ENCODE data around the gene B4GALT4.
"Not testable (repeated sequence)": the region's sequence is repeated elsewhere in the genome, so short reads cannot be mapped to it uniquely, and the experiment has no call there.

Gene B4GALT4

DNA sequence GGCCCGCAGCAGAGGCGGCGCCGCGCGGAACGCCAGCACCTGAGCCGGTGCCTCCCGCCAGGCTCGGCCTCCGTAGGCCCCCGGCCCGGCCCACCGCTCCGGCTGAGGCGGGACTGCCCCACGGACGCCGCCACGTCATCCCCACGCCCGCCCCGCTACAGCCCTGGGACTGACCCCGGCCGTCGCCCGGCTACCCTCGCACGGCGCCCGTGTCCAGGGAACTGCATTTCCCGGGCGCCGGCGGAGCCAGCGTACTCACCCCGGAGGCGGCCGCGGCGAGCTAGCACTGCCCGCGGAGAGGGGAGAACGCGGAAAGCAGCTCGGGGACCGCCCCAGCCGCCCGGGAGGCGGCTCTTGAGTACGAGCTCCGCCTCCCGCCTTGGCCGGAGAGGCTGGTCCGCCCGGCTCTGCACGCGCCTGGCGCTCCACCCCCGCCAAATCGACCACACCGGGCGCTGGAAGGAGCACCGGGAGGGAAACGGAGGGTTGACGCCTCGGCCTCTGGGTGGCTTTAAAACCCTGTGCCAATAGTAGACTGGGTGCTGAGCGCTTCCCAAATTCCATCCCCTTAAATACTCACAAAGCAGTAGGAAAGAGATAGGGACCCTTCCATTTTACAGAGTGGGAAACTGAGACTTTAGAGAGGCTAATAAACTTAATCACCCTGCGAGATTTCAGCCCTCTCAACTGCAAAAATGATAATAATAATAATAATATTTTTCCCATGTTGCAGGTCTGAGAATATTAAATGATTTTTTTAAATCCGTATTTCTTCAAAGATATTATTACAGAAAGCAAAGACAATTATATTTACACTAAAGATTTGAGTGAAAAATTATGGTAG, at the start of gene B4GALT4:
Gene B4GALT4 (minus strand): TSS at position 288 of the 844 bp plus-strand sequence. CDS start 10,779 bp downstream, outside the sequence.
- DNase-seq: peak; percentile 46

GRCh38 chr3:119289404-119289770, 48.7 kb upstream of the B4GALT4 start:
- no peak for DNase-seq

DNA sequence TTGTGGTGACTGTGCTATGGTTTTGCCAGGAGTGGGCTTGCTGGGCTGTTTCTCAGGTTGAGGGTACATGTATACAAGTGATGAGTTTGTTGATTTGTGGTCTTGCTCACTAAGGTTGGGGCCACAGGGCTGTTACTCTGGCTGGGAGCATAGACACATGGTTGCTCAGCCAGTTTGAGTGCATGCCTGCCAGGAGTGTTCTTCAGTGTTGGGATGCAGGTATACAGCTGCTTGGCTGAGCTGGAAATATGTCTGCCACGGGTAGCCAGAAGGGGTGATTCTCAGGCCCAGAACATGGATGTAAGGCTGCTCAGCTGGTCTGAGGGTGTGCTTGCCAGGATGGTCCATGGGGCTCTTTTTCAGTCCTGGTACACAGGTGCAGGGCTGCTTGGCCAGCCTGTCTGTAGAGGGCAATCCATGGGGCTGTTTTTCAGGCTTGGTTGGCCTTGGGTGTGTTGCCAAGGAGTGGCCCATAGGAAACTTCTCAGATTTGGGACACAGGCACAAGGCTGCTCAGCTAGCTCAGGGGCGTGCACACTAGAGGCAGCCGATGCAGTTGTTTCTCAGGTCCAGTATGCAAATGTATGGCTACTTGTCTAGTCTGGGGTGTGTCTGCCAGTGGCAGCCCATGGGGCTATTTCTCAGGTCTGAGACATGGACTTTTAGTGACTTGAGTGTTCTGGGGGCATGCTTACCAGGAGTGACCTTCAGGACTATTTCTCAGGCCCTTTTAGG, 48.2 kb upstream of the B4GALT4 start:
- no peak for DNase-seq

DNA sequence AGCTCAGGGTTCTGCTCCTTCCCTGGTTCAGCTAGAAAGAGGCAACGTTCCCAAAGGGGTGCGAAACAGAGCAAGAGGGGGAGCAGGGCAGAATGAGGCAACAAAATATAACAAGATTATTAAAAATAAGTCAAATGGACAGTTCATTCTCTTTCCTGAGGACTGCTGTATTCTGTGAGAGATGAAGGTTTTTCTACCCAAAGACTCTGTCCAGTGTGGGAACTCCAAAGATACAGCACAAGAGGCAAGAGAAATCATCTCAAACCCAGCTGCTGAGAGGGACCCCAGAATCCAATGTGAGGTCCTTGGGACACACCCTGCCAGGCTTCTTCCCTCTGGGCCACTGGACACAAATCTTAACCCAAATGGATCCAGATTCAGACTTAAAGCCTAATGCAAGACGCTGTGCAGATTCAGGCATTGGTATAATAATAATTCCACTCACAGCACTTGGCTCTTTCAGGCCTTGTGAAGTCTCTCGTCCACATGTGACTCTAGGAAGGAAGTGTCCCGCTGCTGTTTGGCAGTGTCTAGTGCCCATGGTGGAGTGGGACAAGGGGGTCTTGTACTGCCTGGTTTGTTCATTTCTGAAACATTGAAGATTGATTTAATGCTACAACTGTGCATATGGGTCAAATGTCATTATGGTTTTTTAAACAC, 39.0 kb upstream of the B4GALT4 start:
- no peak for DNase-seq

DNA sequence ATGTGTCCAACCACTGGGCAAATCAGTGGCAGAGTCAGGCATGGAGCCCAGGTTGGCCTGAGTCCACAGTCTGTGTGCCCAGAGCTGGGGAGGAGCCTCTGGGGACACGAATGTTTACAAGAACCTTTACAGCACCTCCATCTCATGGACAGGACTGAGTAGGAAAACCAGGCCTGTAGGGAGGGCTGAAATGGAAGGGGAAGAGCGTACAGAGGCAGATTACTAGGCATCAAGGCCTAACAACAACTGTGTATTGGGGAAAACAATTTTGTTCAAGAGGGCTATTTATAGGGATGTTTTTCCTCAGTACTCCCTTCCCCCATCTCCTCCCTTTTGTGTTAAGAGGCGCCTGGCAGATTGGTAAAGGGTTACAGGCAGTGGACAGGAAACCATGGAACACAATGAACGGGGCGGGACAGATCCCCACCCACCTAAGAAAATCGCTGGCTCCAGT, 38.5 kb upstream of the B4GALT4 start:
- no peak for DNase-seq

DNA sequence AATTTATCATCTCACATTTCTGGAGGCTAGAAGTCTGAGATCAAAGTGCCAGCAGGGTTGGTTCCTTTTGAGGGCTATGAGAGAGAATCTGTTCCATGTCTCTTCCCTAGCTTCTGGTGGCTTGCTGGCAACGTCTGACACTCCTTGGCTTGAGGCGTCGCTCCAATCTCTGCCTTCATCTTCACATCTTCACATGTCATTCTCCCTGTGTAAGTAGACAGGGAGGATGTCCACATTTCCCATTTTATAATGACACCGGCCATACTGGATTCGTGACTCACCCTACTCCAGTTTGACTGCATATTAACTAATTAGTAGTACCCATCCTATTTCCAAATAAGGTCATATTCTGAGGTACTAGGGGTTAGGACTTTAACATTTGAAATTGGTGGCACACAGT, 36.0 kb upstream of the B4GALT4 start:
- no peak for DNase-seq

GRCh38 chr3:119270212-119270611, 29.5 kb upstream of the B4GALT4 start:
- DNase-seq: not testable (repeated sequence)

DNA sequence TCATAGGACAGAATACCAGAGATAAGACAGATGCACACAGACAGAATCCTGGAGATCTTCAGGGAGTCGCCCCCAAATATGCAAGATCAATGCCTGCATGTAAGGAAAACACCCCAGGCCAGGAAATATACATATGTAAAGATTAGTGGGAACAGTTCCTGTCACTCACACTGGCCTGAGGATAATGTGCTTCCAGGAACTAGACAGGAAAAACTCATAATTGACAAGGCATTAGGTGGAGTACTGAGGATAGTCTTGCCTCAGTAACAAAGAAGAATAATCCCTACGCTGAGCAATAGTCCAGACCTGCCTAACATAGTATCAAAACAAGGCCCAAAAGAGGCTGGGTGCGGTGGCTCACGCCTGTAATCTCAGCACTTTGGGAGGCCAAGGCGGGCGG, 20.4 kb upstream of the B4GALT4 start:
- DNase-seq: no peak

DNA sequence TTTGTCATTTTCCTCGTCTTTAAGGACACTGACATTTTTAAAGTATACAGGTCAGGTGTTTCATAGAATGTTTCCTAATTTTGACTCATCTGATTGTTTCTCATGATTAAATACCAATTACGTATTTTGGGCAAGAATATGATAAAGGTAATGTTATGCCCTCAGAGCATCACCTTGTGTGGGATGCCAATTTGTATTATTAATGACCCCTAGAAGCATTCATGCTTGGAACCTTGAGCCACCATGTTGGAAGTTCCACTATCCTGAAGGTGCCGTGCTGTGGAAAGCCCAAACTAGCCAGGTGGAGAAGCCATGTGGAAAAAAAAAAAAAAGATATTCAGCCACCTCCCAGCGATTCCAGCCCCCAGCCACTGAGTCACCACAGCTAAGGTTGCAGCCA, 19.1 kb upstream of the B4GALT4 start:
- no peak for DNase-seq

GRCh38 chr3:119258915-119259314, 18.2 kb upstream of the B4GALT4 start:
- no peak for DNase-seq

DNA sequence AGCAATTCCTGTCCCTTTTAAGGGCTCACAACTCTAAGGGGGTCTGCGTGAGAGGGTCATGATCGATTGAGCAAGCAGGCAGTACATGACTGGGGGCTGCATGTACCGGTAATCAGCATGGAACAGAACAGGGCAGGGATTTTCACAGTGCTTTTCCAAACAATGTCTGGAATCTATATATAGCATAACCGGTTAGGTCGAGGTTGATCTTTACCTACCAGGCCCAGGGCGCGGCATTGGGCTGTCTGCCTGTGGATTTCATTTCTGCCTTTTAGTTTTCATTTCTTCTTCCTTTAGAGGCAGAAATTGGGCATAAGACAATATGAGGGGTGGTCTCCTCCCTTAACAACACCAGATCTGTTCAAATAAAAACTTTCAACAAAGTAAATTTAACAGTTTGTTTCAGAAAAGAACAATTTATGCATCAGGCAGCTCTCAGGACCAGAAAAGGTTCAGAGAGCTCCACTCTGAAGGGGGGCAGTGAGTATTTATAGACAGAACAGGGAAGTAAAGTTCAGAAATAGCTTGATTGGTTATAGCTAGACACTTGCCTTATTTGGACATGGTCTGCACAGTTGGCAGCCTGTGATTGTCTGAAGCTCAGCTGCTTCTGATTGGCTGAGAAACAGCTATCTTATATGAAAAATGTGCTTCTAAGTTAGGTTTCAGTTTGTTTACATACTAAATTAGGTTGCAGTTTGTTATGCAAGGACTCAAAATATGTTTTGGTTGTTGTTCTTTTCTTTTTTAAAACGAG, 17.2 kb upstream of the B4GALT4 start:
- DNase-seq: no peak

- DNase-seq: no peak
These were observed 16.4 kb upstream of the B4GALT4 start for GRCh38 chr3:119257111-119257510.

GRCh38 chr3:119255214-119255613, 14.5 kb upstream of the B4GALT4 start:
- DNase-seq: no peak

GRCh38 chr3:119245778-119246177, 5.1 kb upstream of the B4GALT4 start:
- no peak for DNase-seq

- no peak for DNase-seq
These were observed 3.0 kb upstream of the B4GALT4 start for GRCh38 chr3:119243712-119244111.

DNA sequence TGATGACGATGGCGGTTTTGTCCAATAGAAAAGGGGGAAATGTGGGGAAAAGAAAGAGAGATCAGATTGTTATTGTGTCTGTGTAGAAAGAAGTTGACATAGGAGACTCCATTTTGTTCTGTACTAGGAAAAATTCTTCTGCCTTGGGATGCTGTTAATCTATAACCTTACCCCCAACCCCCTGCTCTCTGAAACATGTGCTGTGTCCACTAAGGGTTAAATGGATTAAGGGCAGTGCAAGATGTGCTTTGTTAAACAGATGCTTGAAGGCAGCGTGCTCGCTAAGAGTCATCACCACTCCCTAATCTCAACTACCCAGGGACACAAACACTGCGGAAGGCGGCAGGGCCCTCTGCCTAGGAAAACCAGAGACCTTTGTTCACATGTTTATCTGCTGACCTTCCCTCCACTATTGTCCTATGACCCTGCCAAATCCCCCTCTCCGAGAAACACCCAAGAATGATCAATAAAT, 2.4 kb upstream of the B4GALT4 start:
- DNase-seq: not testable (repeated sequence)

DNA sequence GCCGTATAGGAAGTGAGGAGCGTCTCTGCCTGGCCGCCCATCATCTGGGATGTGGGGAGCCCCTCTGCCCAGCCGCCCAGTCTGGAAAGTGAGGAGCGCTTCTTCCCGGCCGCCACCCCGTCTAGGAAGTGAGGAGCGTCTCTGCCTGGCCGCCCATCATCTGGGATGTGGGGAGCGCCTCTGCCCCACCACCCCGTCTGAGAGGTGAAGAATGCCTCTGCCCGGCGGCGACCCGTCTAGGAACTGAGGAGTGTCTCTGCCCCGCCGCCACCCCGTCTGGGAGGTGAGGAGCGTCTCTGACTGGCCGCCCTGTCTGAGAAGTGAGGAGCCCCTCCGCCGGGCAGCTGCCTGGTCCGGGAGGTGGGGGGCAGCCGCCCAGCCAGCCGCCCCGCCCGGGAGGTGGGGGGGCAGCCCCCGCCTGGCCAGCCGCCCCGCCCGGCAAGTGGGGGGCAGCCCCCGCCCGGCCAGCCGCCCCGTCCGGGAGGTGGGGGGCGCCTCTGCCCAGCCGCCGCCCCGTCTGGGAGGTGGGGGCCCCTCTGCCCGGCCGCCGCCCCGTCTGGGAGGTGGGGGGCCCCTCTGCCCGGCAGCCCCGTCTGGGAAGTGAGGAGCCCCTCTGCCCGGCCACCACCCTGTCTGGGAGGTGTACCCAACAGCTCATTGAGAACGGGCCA, 1.8 kb upstream of the B4GALT4 start:
- DNase-seq: not testable (repeated sequence)

GRCh38 chr3:119240101-119240590, 532 bp downstream of the B4GALT4 start:
- no peak for DNase-seq

GRCh38 chr3:119239206-119239820, 1.4 kb downstream of the B4GALT4 start:
- no peak for DNase-seq

- no peak for DNase-seq
These were observed 2.3 kb downstream of the B4GALT4 start for GRCh38 chr3:119238363-119238762.

- DNase-seq: no peak
These were observed 3.4 kb downstream of the B4GALT4 start for GRCh38 chr3:119237299-119237698.
